22Rv1 (cell line): Measurements from ENCODE around the gene TIMP1.

ENCODE experiments used
- CTCF ChIP-seq: fragments of 450-650 bp; IDR thresholded peaks from 2 replicates; pipeline ENCODE4 v1.5.1; 2017; ENCODE audit warnings: mild to moderate bottlenecking
- ZFX ChIP-seq: fragments of 450-650 bp; IDR thresholded peaks from 2 replicates; pipeline ENCODE4 v1.6.1; 2017; ENCODE audit warnings: antibody characterized with exemption, borderline replicate concordance

- TF ChIP-seq CTCF (no peak), ZFX (no peak)
These were observed 8.7 kb upstream of the TIMP1 start for GRCh38 chrX:47573341-47574075.
